Brain pericyte (primary cell): Measurements from ENCODE around the gene CAMK4.
A peak's percentile ranks its signal among the peaks of the same experiment; 100 is the strongest.
"Not testable (repeated sequence)": the region's sequence is repeated elsewhere in the genome, so short reads cannot be mapped to it uniquely, and the experiment has no call there.

Experiments used
- DNase-seq: peaks from one replicate; pipeline ENCODE4 v3.0.0-alpha.2; 2012; ENCODE audit warnings: low read depth, low spot score

Gene CAMK4

GRCh38 chr5:111256128-111256527 lies 31.9 kb downstream of the CAMK4 start:
- no peak for DNase-seq

- DNase-seq = not testable (repeated sequence)
Observed at GRCh38 chr5:111257610-111258009, 33.4 kb downstream of the CAMK4 start.

- no peak for DNase-seq
Observed at GRCh38 chr5:111259636-111260035, 35.5 kb downstream of the CAMK4 start.

GRCh38 chr5:111261610-111262009 lies 37.4 kb downstream of the CAMK4 start:
- DNase-seq = no peak

- DNase-seq = no peak
Observed at GRCh38 chr5:111262153-111262552, 38.0 kb downstream of the CAMK4 start.

- no peak for DNase-seq
Observed at GRCh38 chr5:111262815-111263214, 38.6 kb downstream of the CAMK4 start.

- no peak for DNase-seq
Observed at GRCh38 chr5:111266491-111266890, 42.3 kb downstream of the CAMK4 start.

GRCh38 chr5:111268300-111268699 lies 44.1 kb downstream of the CAMK4 start:
- no peak for DNase-seq

GRCh38 chr5:111271885-111272284 lies 47.7 kb downstream of the CAMK4 start:
- no peak for DNase-seq

- DNase-seq = no peak
Observed at GRCh38 chr5:111277061-111277460, 52.9 kb downstream of the CAMK4 start.

GRCh38 chr5:111278858-111279504 lies 54.8 kb downstream of the CAMK4 start:
- peak; percentile 5 for DNase-seq

GRCh38 chr5:111280282-111280951 lies 56.2 kb downstream of the CAMK4 start:
- DNase-seq = no peak

- DNase-seq = no peak
Observed at GRCh38 chr5:111282798-111283197, 58.6 kb downstream of the CAMK4 start.

- DNase-seq = no peak
Observed at GRCh38 chr5:111284825-111285224, 60.6 kb downstream of the CAMK4 start.

- DNase-seq = no peak
Observed at GRCh38 chr5:111294551-111294950, 70.4 kb downstream of the CAMK4 start.

- no peak for DNase-seq
Observed at GRCh38 chr5:111295649-111296048, 71.5 kb downstream of the CAMK4 start.

GRCh38 chr5:111296570-111296969 lies 72.4 kb downstream of the CAMK4 start:
- DNase-seq = no peak

GRCh38 chr5:111299067-111299481 lies 74.9 kb downstream of the CAMK4 start:
- DNase-seq = no peak

- DNase-seq = no peak
Observed at GRCh38 chr5:111299831-111300432, 75.7 kb downstream of the CAMK4 start.

GRCh38 chr5:111301264-111301663 lies 77.1 kb downstream of the CAMK4 start:
- DNase-seq = no peak

GRCh38 chr5:111302043-111302442 lies 77.9 kb downstream of the CAMK4 start:
- DNase-seq = not testable (repeated sequence)

GRCh38 chr5:111308951-111309350 lies 84.8 kb downstream of the CAMK4 start:
- no peak for DNase-seq

GRCh38 chr5:111309384-111309783 lies 85.2 kb downstream of the CAMK4 start:
- DNase-seq = no peak
